ENCODE measurements around the gene LRRC3.

LRRC3 gene

DNA sequence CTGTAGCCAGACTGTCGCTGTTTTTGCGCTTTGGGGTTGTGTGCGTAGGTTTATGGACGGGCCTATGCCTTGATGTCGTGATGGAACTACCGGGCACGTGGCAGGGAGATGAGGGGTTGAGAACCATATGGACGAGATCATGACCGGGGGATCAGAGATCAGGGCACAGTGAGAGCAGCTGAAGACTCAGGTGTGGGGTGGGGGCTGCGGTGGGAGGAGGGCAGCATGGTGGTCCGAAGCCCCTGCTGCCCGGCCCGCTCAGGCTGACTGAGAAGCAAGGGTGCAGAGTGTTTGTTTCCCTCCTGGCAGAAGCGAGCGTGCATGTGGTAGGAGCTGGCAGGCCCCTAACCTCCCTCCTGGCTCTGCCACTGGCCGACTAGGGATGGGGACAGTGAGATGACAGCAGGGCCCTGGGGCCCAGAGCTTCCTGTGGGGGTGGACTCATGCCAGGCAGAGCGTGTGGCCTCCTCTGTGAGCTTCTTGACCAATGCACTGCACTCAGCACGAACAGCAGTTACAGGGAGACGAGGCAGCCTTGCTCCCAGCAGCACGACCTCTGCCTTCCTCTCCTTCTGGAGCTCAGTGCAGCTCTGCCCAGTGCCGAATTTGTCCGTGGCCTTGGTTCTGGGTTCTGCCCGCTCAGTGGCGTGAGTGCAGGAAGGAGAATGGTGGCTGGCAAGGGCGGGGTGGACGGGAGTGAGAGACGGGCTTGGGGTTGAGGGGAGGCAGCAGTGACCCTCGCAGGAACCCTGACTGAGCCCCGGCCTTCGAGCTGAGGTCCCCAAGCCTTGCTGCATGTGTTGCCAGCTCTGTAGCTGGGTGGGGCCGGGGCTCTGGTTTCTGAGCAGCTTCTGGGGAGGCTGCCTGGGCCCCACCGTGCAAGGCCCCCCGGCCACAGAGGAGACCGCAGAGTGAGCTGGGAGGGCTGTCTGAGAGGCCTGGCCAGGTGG lies 22.2 kb upstream of the LRRC3 start:
- no peaks in the 10 kb centered on the region for H3K27me3 ChIP-seq (ENCODE audit: insufficient read depth, poor library complexity, severe bottlenecking)

DNA sequence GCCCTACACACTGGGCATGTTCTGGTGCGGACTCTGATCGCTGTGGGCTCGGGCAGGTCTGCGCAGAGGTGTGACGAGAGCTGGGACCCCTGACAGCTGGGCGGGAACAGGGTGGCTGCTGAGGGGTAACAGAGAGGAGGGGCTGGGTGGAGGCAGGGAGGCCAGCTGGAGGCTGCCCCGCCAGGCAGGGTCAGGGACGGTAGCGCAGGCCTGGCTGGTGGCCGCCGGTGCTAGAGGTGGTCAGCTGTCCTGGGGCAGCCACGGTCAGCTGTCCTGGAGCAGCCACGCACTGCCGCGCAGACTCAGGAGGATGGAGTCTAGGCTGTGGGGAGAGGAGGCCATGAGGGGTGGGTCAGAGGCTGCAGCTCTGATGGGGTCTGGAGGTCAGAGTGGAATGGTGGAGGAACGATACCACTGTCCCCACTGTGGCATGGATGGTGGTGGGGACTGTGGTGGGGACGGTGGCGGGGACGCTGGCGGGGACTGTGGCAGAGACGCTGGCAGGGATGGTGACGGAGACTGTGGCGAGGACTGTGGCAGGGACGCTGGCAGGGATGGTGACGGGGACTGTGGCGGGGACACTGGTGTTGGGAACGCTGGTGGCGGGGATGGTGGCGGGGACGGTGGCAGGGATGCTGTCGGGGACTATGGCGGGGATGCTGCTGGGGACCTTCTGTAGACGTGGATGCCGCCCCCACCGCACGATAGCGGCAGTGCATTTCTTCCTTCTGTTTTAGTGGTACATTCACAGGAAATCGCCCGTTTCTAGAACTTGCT lies 21.3 kb upstream of the LRRC3 start:
- TF ChIP-seq, protein P1, sequence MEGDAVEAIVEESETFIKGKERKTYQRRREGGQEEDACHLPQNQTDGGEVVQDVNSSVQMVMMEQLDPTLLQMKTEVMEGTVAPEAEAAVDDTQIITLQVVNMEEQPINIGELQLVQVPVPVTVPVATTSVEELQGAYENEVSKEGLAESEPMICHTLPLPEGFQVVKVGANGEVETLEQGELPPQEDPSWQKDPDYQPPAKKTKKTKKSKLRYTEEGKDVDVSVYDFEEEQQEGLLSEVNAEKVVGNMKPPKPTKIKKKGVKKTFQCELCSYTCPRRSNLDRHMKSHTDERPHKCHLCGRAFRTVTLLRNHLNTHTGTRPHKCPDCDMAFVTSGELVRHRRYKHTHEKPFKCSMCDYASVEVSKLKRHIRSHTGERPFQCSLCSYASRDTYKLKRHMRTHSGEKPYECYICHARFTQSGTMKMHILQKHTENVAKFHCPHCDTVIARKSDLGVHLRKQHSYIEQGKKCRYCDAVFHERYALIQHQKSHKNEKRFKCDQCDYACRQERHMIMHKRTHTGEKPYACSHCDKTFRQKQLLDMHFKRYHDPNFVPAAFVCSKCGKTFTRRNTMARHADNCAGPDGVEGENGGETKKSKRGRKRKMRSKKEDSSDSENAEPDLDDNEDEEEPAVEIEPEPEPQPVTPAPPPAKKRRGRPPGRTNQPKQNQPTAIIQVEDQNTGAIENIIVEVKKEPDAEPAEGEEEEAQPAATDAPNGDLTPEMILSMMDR (IDR thresholded peaks at IDR 0.05; ENCODE audit: poor library complexity, severe bottlenecking): no peak
- peaks cover 3% of the 10 kb centered on the region for H3K27me3 ChIP-seq (ENCODE audit: insufficient read depth, poor library complexity, severe bottlenecking)
- no peaks in the 10 kb centered on the region for H3K4me1 ChIP-seq (ENCODE audit: insufficient read depth, poor library complexity, severe bottlenecking)
- no peak overlapping the region for H3K4me3 ChIP-seq (ENCODE audit: severe bottlenecking)
- peaks cover 4% of the 10 kb centered on the region for H3K9me3 ChIP-seq (ENCODE audit: severe bottlenecking)
- H3K27ac ChIP-seq (ENCODE audit: poor library complexity, severe bottlenecking): no peak overlapping the region
- ATAC-seq (ENCODE audit: low read depth) (no peak), DNase-seq (ENCODE audit: low spot score) (peak; percentile 64)
- H3K36me3 ChIP-seq (ENCODE audit: low read depth): no peaks in the 10 kb centered on the region

More for the DNA sequence above, 22.2 kb upstream of the LRRC3 start:
- TF ChIP-seq, protein P1 (IDR thresholded peaks at IDR 0.05; ENCODE audit: poor library complexity, severe bottlenecking): no peak
- peaks cover 4% of the 10 kb centered on the region for H3K9me3 ChIP-seq (ENCODE audit: severe bottlenecking)
- no peak overlapping the region for H3K27ac ChIP-seq (ENCODE audit: poor library complexity, severe bottlenecking)
- H3K4me3 ChIP-seq (ENCODE audit: severe bottlenecking): no peak overlapping the region
- no peak for DNase-seq (ENCODE audit: low spot score)
- H3K36me3 ChIP-seq (ENCODE audit: low read depth): no peaks in the 10 kb centered on the region
- no peaks in the 10 kb centered on the region for H3K4me1 ChIP-seq (ENCODE audit: insufficient read depth, poor library complexity, severe bottlenecking)
- no peak for ATAC-seq (ENCODE audit: low read depth)

DNA sequence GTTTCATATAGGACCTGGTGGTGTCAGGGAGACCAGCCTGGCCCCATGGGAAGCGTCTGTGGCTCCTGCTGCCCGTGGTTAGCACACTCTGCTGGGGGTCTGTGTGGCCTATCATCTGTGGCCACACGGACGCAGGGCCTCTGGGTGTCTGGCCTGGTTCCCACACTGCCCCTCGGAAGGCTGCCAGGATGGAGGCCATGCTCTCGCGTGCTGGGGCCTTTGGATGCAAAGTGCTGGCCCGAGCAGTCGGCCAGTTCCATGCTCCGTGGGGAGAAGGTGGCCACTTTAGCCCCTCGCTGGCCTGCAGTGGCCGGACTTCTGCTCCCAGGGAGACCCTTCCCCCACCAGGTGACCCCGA lies 20.8 kb upstream of the LRRC3 start:
- TF ChIP-seq, protein P1 (IDR thresholded peaks at IDR 0.05; ENCODE audit: poor library complexity, severe bottlenecking): no peak
- H3K4me1 ChIP-seq (ENCODE audit: insufficient read depth, poor library complexity, severe bottlenecking): no peaks in the 10 kb centered on the region
- H3K36me3 ChIP-seq (ENCODE audit: low read depth): no peaks in the 10 kb centered on the region
- H3K27me3 ChIP-seq (ENCODE audit: insufficient read depth, poor library complexity, severe bottlenecking): peaks cover 5% of the 10 kb centered on the region
- no peak overlapping the region for H3K27ac ChIP-seq (ENCODE audit: poor library complexity, severe bottlenecking)
- H3K4me3 ChIP-seq (ENCODE audit: severe bottlenecking): no peak overlapping the region
- peaks cover 4% of the 10 kb centered on the region for H3K9me3 ChIP-seq (ENCODE audit: severe bottlenecking)
- ATAC-seq (ENCODE audit: low read depth) (no peak), DNase-seq (ENCODE audit: low spot score) (no peak)

DNA sequence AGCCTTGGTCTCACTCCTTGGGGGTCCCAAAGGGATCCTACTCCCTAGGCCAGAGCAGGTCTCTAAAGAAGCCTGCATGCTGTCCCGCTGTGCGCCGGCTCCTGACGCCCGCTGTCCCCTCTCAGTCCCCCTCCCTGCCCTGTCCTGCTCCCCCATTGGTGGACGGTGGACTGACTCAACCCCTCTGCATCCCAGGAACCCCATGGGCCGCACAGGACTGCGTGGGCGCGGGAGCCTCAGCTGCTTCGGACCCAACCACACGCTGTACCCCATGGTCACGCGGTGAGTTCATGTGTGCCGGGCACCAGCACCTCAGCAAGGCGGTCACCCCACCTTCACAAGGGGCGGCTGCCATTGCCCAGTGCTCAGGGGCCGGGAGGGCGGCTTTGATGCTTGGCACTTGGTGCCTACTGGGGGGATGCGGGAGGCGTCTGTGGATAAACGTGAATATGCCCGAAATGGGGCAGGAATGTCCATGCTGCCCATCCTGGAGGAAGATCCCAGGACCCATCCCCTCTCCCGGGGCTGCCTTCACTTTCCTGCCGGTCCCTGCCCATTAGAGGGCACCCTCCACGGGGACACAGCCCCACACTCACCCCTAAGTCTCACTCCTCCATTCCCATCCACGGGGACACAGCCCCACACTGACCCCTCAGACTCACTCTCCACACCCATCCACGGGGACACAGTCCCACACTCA lies 20.2 kb upstream of the LRRC3 start:
- no peak for ATAC-seq (ENCODE audit: low read depth)
- H3K9me3 ChIP-seq (ENCODE audit: severe bottlenecking): no peaks in the 10 kb centered on the region
- H3K36me3 ChIP-seq (ENCODE audit: low read depth): no peaks in the 10 kb centered on the region
- H3K27me3 ChIP-seq (ENCODE audit: insufficient read depth, poor library complexity, severe bottlenecking): peaks cover 5% of the 10 kb centered on the region
- no peak overlapping the region for H3K4me3 ChIP-seq (ENCODE audit: severe bottlenecking)
- TF ChIP-seq, protein P1 (IDR thresholded peaks at IDR 0.05; ENCODE audit: poor library complexity, severe bottlenecking): no peak
- no peaks in the 10 kb centered on the region for H3K4me1 ChIP-seq (ENCODE audit: insufficient read depth, poor library complexity, severe bottlenecking)
- H3K27ac ChIP-seq (ENCODE audit: poor library complexity, severe bottlenecking): no peak overlapping the region
- DNase-seq (ENCODE audit: low spot score): no peak
